GM18505 (cell line): Measurements from ENCODE around the gene TRIOBP.

Experiments used
- ATAC-seq: cut with Tn5 transposase; IDR thresholded peaks from one replicate; pipeline ENCODE4 v1.9.1; 2021; ENCODE audit not compliant: unreplicated experiment
- POLR2A ChIP-seq: IDR thresholded peaks from 4 replicates; pipeline ENCODE4 v1.6.1; 2011; ENCODE audit warnings: borderline replicate concordance; ENCODE audit not compliant: insufficient read depth, insufficient read length; ENCODE audit errors: extremely low read depth

Gene TRIOBP

GRCh38 chr22:37803639-37804351 lies 106.9 kb downstream of the TRIOBP start:
- no peak for ATAC-seq
- TF ChIP-seq POLR2A = no peak

GRCh38 chr22:37804352-37804880 lies 107.6 kb downstream of the TRIOBP start:
- no peak for ATAC-seq
- no peak for TF ChIP-seq POLR2A

GRCh38 chr22:37804881-37805809 lies 108.3 kb downstream of the TRIOBP start:
- TF ChIP-seq POLR2A = peak; percentile 15
- no peak for ATAC-seq

GRCh38 chr22:37805810-37806277 lies 109.0 kb downstream of the TRIOBP start:
- ATAC-seq = no peak
- TF ChIP-seq POLR2A = no peak

- no peak for ATAC-seq
- TF ChIP-seq POLR2A = no peak
These were observed 109.8 kb downstream of the TRIOBP start for GRCh38 chr22:37806409-37807333.

- peak; percentile 48 for TF ChIP-seq POLR2A
- peak; percentile 75 for ATAC-seq
These were observed 110.8 kb downstream of the TRIOBP start, which contains the start of gene GCAT for GRCh38 chr22:37807410-37808293. TSS of gene GCAT (plus strand) at chr22:37807934. CDS start at chr22:37807968, 34 bp downstream.

- no peak for ATAC-seq
- no peak for TF ChIP-seq POLR2A
These were observed 111.4 kb downstream of the TRIOBP start for GRCh38 chr22:37808294-37808657.

GRCh38 chr22:37809672-37810333 lies 113.0 kb downstream of the TRIOBP start:
- TF ChIP-seq POLR2A = no peak
- ATAC-seq = no peak

- TF ChIP-seq POLR2A = no peak
- ATAC-seq = no peak
These were observed 115.0 kb downstream of the TRIOBP start for GRCh38 chr22:37811867-37812266.

GRCh38 chr22:37812869-37813678 lies 116.2 kb downstream of the TRIOBP start:
- no peak for TF ChIP-seq POLR2A
- no peak for ATAC-seq
